HG03045 (cell line): Measurements from ENCODE around the gene ATP2C2.

ENCODE experiments used
- ATAC-seq: cut with Tn5 transposase; IDR thresholded peaks from one replicate; pipeline ENCODE4 v1.9.1; 2021; ENCODE audit warnings: mild to moderate bottlenecking, moderate library complexity; ENCODE audit not compliant: unreplicated experiment

The ATP2C2 gene

DNA sequence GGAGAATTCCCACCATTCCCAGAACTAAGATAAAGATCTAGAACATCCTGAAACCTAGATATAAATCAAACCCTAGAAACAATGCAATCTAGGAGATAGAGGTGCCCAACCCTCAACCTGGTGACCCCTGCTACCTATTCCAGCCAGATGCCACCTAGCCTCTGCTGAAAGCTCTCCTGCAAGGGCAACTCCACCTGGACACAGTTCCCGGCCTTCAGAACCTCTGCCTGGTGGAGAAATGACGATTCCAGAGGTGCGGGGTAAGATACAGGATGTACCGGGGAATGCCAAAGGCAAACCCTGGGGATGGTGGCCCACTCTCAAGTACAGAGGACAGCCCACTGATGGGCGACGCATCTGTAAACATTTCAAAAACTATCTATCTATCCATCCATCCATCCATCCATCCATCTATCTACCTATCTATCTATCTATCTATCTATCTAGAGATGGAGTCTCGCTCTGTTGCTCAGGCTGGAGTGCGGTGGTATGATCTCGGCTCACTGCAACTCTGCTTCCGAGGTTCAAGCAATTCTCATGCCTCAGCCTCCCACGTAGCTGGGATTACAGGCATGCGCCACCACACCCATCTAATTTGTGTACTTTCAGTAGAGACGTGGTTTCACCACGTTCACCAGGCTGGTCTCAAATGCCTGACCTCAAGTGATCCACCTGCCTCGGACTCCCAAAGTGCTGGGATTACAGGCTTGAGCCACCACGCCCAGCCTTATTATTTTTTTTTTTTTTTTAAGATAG lies 117.1 kb downstream of the ATP2C2 start:
- ATAC-seq, result no peak

DNA sequence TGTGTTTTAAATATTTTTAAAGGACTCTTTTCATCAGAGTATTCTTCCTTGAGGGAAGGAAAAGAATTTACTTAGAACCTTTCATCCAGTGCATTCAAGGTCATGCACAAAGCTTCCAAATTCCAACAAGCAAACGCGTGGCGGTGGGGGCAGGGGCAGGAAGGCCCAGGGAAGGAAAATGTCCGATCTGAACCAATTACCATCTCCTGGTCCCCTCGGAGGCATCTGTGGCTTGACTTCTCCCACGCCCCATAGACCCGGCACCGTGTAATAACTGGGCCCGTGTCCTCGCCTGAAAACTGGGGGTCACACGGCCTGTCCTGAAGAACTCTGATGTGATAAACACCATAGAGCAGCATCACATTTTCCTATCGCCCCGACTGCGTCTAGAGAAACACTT lies 117.8 kb downstream of the ATP2C2 start:
- no peak for ATAC-seq

DNA sequence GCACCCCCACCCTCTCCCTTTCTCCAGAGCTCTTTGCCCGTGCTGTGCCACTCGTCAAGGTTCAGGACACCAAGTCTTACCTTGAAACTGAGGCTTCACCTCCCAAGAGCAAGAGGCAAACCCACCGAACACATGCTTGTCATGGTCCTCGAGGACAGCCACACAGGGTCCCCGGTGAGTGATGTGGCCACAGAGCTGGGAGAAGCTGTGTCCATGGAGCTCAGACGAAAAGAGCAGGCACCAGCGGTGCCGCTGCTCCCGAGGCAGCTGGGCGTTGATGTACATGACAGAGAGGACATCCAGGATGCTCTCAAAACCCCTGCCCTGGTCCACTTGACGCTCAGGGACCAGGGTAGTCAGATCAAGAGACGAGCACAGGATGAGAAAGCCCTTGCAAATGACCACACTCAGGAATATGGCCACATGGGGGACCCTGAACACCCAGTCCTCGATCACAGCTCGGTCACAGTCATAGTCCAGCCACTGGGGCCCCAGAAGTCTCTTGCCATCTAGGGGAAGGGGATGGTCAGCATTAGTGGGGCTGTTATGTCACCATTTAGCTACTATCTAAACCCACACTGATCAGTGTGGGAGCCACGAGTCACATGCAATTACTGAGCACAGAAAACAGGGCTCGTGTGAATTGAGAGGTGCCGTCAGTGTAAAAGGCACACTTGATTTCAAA lies 118.4 kb downstream of the ATP2C2 start:
- ATAC-seq, result no peak

DNA sequence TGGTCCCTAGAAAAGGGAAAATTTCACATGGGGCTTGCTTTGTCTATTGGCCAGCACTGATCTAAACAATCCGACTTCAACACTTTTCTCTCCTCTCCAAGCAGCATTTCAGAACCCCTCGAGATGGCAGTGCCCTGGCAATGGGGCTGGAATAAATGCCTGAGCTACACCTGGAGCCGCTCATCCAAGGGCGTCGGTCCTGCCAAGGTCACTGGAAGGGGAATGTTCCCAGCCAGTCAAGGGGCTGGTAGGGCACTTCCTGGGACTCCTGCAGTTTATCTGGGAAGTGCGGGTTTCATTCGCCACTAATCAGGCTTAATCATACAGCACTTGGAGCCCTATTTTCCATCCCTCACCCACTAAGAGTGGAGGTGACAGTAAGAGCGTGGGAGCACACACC lies 119.0 kb downstream of the ATP2C2 start:
- no peak for ATAC-seq

DNA sequence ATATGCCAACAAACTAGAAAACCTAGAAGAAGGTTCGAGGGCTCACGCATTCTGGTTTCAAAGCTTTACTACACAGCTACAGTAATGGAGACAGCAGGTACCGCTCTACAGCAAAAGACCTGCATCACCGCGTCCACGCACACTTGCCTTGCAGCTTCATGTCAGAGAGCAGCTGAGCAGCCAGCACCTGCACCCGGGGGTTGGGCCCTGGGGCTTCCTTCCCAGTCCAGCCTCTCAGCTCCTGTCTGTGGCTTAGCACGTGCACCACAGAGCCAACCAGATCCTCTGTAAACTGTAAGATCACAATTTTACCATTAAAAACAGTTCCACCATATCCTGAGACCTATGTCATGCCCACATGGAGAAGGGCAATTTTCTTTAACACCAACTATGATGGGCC lies 120.8 kb downstream of the ATP2C2 start:
- ATAC-seq, result no peak

DNA sequence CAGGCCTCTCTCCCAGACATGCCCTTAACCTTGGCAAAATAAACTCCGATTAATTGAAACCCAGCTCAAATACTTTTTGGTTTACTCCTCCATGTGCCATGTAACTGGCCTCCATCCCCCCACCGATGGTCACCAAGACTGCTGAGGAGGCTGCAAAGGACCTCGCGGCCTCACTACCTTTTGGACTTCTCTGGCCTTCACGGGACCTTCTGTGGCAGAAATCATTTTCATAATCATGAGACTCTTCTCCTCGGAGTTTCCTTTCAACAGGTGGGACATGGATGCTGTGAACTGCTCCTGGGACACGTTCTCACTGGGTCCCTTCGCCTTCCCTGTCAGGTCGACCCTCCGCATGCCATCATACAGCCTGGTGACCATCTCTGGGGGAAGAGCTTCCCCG lies 127.2 kb downstream of the ATP2C2 start:
- no peak for ATAC-seq

DNA sequence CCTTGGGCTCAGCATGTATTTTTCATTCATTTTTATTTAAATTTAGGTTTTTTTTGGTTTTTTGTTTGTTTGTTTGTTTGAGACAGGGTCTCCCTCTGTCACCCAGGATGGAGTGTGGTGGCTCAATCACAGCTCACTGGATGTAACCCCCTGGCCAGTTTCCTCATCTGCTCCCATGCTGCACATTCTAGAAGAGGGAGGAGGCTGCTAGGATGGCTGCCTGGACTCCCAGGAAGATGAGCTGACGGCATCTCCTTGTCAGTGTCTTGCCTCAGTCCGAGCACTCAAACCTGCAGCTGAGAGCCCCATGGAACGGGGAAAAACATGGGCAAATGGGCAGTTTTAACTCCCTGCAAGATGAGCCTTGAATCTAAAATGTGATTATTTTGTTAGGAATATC lies 128.7 kb downstream of the ATP2C2 start:
- ATAC-seq, result no peak

DNA sequence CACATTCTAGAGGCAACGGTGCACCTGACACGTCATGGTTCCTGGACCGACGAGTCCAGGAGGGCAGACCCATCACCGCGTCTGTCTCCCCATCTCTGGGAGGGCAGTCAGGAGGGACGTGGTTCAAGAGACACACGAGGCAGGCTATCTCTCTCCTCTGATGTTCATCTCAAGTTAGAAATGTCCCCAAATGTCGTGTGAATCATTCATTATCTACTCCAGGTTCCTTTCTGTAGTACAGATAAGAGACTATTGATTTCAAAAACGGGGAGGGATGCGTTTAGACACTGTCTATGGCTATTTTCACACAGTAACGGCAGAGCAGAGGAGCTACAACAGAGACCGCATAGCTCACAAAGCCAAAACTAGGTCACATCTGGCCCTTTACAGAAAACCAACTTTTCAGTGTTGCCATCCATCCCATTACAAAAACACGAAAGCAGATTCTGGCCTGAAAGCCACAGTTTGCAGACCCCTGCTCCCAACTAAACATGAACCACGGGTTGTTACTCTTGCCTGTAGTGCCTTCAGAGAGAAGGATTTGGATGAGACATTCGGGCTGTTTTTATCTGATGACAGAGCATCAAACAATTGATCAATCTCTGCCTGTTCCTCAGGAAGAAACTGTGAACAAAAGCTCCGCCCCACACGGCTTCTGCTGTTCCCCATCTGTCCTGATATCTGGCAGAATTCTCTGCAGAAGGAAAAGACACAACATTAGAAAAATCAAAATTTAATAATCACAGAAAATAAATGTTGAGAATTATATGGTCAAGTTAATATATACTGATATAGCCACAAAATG lies 129.3 kb downstream of the ATP2C2 start:
- no peak for ATAC-seq

DNA sequence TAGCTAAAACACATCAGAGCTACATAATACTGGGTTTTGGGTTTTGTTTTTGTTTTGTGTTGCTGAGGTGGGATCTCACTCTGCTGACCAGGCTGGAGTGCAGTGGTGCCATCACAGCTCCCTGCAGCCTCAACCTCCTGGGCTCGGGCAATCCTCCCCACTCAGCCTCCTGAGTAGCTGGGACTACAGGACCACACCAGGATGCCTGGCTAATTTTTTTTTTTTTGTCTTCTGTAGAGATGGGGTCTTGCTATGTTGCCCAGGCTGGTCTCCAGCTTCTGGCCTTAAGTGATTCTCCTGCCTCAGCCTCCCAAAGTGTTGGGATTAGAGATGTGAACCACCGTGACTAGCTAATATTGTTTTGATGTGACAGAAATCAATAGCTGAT lies 129.9 kb downstream of the ATP2C2 start:
- ATAC-seq, result no peak

DNA sequence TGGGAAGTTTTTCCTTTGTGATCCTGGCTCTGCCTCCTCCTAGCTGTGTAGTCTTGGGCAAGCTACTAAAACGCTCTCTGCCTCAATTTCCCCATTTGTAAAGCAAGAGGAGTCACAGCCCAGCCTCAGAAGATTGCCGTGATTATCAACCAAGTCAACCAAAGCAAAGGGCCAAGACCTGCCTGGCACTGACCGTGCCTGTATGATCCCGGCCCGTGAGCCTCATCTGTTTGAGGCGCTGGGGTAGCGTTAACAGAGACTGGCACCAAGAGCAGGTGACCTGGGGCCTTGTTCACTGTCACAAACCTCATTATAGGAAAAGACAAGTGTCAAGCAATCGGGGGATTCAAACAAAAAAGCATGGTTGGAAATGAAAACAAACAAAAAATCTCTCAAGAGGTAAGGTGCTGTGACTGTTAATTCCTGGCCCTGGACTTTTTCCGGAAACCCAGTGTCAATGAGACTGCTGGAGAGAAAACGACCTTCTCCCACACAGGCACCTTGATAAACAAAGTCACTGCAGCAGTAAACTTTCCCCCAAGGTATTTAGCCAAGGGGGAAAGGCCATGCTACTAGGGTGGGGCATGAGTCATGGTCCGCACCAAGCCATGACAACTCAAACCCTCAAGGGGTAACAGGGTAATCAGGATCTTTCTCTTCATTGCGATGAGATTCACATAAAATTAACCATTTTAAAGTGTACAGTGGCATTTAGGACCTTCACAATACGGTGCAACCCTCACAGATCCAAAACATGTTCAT lies 130.7 kb downstream of the ATP2C2 start:
- no peak for ATAC-seq

DNA sequence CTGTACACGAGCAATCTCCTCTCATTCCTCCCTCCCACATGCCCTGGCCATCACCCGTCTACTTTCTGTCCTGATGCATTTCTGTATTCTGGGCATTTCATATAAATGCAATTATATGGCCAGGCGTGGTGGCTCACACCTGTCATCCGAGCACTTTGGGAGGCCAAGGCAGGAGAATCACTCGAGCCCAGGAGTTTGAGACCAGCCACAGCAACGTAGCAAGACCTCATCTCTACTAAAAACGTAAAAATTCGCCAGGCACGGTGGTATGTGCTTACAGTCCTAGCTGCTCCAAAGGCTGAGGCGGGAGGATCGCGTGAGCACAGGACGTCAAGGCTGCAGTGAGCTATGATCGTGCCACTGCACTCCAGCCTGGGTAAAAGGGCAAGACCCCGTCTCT lies 131.3 kb downstream of the ATP2C2 start:
- no peak for ATAC-seq

DNA sequence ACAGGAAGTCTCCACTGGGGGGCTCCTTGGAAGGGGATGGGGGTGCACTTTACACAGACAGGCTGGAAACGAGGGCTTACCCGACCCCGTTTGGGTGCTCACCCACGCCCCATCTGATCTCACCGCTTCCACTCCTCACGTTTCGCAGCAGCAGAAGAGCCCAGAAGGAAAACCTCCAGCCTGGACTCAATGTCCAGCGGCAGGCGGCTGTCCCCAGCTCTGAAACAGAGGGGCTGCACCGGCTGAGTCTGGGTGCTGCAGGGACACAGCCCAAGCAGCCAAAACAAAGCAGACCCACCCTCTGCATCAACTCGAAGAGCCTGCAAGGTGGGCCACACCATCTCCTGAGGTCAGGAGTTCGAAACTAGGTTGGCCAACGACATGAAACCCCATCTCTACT lies 132.2 kb downstream of the ATP2C2 start:
- ATAC-seq, result no peak

DNA sequence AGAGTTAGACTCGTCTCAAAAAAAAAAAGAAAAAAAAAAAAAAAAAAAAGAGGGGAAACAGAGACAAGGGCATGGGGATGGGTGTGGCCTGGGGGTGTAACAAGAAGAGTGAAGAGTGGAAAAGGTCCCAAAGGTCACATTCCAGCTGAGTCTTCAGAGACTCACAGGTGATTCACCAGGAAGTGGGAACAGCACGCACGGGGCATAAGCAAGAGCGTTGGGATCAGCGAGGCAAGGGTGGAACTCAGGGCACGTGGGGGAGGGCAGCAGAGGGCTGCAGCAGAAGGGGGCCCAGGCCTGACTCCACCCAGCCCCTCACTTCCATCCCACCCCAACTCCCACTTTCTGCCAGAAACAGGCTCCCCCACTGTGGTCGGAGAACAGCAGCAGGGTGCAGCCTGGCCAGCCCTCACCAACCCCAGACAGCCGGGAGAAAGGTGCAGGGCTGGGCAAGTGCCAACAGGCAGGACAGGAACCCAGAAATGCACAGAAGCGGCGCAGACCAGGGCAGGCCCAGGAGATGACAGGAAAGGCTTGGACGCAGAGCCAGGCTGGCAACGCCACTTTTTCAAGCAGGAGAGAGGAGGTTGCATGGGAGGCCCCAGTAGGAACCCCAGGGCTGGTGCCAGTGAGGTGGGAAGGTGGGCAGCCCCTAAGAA lies 132.9 kb downstream of the ATP2C2 start:
- no peak for ATAC-seq

DNA sequence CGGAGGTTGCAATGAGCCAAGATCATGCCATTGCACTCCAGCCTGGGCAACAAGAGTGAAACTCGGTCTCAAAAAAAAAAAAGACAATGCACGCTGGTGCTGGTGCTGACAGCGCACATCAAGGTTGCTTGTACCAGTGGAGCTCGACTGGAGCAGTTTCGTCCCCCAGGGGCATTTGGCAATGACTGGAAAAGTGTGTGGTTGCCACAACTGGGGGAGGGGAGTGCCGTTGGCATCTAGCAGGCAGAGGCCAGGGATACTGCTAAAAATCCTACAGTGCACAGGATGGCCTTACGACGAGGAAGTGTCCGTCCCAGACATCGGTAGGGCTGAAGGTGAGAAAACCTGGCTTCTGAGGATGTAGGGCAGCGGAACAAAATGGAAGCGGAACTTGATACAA lies 133.7 kb downstream of the ATP2C2 start:
- no peak for ATAC-seq

DNA sequence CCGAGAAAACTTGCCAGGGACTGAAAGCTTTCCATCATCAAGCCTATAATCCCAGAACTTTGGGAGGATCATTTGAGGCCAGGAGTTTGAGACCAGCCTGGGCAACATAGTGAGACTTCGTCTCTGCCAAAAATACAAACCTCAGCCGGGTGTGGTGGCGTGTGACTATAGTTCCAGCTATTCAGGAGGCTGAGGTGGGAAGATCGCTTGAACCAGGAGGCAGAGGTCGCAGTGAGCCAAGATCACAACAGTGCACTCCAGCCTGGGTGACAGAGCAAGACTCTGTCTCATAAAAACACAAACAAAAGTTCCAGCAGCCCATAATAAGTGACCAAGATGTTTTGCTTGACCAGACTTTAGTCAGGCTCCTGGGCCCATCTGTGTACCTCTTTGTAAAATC lies 134.2 kb downstream of the ATP2C2 start:
- no peak for ATAC-seq

DNA sequence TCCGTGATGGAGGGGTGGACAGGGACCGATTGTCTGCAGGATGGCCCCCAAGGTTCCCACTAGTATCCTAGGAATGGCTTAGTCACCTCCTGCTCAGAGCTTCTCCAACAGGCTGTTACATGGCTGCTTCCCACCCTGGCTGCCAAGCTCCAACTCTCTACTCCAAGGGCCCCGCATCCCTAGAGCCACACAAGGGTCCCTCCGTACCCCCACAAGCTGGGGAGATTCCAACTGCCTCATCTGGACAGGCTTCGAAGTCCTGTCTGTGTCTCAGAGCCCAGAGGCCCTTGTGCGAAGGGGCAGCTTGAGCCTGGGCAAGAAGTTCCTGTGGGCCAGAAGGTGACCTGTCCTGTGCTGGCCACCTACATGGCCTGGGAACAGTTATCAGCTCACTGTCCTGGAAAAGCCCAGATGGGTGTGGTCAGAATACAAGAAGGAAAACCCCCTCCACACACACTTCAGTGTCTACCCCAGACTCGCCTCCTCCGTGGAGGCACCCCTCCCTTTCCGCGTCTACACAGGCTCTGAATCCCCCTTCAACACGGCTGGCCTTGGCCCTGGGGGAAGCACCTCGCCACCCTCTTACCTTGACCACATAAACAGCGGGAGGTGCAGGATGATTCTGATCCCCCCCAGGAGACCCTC lies 135.5 kb downstream of the ATP2C2 start:
- ATAC-seq, result no peak

DNA sequence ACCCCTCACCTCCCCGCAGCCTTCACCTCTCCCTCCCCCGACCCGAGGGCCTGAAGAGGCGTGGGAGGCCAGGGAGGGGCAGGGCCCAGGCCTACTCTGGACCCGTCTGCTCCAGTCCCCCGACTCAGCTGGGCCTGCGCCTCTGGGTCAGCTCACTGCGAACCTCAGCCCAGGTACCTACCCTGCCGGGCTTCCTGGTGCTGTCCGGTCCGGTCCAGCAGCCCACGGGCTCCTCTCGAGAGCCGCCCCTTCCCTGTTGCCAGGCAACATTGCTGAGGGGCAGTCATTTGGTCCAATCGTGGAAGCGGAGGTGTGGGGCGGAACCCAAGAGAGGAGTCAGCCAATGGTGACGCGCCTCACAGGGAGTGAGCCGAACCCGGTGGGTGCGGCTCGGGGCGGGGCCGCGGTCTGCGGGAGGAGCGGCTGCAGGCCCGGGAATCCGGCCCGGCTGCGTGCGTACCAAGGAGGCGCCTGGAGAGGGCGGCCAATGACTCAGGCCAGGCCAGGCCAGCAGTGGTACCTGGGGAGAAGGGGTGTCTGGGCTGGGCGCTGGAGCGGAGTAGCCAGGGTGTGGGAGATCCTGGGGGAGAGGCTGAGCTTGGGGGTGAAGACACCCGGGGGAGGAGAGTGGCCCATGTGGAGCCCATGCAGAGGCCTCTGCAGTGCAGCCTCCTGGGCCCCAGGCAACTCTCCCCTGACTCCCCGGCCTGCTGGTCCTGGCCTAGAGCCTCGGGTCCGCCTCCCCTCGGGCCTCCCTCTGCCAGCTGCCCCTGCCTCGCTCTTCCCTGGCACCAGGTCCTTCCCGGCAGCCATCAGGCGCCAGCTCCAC lies 136.3 kb downstream of the ATP2C2 start, which contains the start of gene MEAK7:
TSS of gene MEAK7 (minus strand) at position 240 of the 829 bp plus-strand sequence. CDS start 6,573 bp downstream, outside the sequence.
- peak; percentile 98 for ATAC-seq

DNA sequence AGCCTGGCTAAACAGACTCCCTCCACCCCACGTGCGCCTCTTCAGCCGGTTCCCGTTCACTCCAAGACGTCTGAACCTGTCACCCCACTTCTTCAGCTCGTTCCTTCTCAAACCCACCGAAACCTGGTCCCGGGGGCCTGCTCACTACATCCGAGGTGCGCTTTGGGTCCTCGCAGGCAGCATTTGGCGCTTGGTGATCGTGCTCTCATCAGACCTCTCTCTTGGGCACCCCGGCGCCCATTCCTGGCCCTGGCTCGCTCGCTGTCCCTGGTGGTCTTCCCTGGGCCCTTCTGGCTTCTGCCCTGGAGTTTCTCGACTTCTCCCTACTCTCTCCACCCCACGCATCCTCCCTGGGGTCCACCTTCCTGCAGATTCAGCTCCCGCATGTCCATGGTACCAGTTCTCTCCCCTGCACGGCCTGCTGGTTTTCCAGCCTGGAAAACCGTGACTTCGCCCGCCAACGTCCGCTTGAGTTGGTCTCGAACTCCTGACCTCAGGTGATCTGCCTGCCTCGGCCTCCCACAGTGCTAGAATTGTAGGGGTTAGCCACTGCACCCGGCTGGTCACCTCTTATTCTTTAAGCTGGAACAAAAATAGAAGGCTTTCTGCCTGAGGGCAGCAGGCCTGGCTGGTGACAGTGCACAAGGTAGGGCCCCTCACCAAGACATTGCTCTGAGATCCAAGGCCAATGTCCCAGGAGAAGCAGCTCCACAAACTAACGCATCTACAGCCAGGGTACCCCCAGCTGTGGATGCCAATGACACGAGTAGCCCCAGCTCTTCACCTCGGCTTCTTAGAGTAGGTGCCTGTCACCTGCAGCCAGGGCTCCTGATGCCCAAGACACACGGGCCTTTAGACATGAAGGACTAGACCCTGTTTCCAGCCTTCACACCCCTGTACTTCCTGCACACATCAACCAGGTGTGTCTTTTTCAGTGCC lies 137.2 kb downstream of the ATP2C2 start:
- ATAC-seq, result no peak
